GM18526 (cell line): ENCODE measurements around the gene FKBP10.

Experiments used
- POLR2A ChIP-seq: IDR thresholded peaks from 3 replicates; pipeline ENCODE4 v1.6.1; 2011; ENCODE audit not compliant: insufficient read length; ENCODE audit errors: extremely low read depth

The FKBP10 gene

GRCh38 chr17:41812381-41813151 lies at the start of gene FKBP10:
Gene FKBP10 (plus strand): TSS chr17:41813004. CDS start chr17:41813035, 31 bp downstream.
- no peak for TF ChIP-seq POLR2A

DNA sequence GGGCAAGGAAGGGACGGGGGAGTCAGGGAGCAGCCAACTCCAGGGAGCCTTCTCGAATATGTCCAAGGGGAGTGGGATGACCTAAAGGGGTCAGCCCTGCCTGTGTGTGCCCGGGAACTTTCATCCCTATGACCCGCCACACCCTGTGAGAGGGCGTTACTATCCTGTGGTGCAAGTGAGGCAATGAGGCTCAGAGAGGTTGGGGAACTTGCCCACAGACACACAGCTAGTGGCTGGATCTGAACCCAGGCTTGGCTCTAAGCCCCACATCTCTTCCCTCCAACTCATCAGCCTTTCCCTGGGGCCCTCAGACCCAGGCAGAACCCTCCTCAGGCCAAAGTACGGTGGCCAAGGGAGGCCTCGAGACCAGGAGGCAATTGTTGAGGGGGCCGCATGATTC lies 49.5 kb upstream of the FKBP10 start:
- TF ChIP-seq POLR2A = no peak

DNA sequence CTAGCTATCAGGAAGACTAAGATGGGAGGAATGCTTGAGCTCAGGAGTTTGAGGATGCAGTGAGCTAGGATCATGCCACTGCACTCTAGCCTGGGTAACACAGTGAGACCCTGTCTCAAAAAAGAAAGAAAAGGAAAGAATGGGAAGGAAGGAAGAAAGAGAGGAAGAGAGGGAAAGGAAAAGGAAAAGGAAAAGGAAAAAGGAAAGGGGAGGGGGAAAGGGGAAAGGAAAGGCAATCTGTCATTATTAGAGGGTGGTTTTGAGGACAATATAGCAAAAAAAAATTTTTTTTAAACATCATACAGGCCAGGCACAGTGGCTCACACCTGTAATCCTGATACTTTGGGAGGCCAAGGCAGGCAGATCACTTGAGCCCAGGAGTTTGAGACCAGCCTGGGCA lies 46.7 kb upstream of the FKBP10 start:
- TF ChIP-seq POLR2A = no peak

- no peak for TF ChIP-seq POLR2A
These were observed 45.3 kb upstream of the FKBP10 start for GRCh38 chr17:41767324-41768042.

DNA sequence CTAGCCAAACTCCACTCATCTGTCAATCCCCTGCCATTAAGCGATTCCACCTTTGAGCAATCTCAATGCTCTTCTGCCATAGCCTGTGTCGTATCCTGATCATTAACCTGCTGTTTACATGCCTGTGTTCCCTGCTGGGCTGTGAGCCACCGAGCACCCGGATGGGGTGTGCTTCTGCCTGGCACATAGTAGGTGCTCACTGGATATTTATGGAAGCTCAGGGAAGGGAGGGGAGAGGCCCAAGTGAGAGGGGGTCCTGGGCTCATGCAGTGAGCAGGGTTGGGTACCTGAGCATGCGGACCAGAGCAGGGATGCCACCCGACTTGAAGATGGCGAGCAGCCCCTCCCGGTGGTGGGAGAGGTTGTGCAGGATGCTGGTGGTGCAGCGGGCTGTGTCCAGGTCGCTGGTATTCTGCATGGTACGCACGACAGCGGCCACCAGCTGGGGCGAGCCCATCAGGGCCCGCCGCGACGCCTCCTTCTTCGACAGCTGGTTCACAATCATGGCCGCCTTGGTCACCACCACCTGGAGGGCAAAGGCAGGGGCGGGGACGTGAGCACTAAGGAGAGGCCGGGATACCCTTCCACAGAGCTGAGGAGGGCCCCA lies 44.0 kb upstream of the FKBP10 start:
- no peak for TF ChIP-seq POLR2A

- TF ChIP-seq POLR2A = no peak
These were observed 43.4 kb upstream of the FKBP10 start for GRCh38 chr17:41769346-41769862.

GRCh38 chr17:41769985-41770384 lies 42.8 kb upstream of the FKBP10 start:
- no peak for TF ChIP-seq POLR2A

GRCh38 chr17:41771389-41772206 lies 41.2 kb upstream of the FKBP10 start:
- no peak for TF ChIP-seq POLR2A

DNA sequence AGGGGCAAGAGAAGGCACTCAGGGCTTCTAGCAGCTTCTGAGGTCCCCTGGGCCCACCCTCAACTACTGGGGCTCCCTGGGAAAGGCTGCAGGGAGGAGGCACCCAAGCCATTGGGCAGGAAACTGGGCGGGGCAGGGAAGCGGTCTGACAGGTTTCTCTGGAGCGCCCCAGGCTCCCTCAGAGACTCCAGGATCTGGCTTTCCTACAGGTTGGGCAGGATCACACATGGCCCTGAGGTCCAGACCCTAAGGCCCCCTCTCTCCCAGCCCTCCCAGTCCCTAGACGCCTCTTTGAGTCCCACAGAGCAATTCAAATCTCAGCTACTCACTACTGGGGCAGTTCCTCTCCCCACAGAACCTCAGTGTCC lies 40.6 kb upstream of the FKBP10 start:
- TF ChIP-seq POLR2A = no peak

GRCh38 chr17:41772586-41773189 lies 40.1 kb upstream of the FKBP10 start:
- TF ChIP-seq POLR2A = no peak

DNA sequence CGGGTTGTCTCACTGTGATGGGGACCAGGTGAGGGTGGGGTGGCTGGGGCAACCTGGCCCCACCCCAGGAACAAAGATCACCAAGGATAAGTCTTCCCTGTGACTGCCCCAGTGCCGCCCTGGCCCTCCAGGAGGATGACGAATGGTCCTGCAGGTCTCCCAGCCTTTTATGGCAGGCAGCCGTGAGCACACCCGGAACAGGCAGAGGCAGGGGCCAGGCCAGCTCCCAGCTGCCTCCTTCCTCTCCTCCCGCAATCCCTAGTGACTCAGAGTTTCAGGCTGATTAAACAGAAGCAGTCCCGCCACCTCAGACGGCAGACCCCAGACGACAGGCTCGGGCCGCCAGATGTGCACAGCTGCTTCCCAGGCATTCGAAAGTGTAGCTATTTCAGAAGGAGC lies 39.6 kb upstream of the FKBP10 start:
- no peak for TF ChIP-seq POLR2A

DNA sequence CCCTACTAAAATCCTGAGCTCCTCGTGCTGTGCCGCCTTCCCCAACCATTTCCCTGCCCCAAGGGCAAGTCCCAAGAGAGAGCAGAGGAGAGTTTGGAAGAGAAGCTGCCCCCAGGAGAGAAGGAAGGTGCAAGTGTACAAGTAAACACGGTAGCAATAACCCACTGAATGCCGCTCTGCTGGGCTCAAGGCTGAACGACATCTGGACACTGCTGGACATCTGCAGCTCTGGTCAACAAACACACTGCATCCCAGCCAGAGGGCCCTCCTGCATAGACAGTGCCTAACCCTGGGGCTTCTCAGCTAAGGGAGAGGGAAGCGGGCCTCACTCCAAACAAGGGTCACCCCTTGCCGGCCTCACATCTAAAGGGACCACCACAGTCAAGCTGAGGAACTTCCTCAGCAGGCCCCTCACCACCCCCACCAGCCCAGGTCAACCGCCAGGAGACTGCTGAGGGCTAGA lies 39.0 kb upstream of the FKBP10 start:
- no peak for TF ChIP-seq POLR2A

GRCh38 chr17:41775394-41776226 lies 37.2 kb upstream of the FKBP10 start:
- no peak for TF ChIP-seq POLR2A

- no peak for TF ChIP-seq POLR2A
These were observed 35.6 kb upstream of the FKBP10 start for GRCh38 chr17:41777157-41777573.
